H1 (cell line): ENCODE data around the gene RBM44. TPM values are rescaled to one million over a fixed set of nuclear protein-coding genes. Genes with fewer than 3 reads are reported as not detected.

ENCODE experiments used
- ASH2L ChIP-seq: fragments of 200-600, 300-600 bp; sonication (generic); IDR thresholded peaks from one replicate; pipeline ENCODE4 v1.7.1; 2017; ENCODE audit warnings: low read length
- KDM1A ChIP-seq: fragments of 200-600, 300-600 bp; sonication (generic); IDR thresholded peaks from 2 replicates; pipeline ENCODE4 v1.7.1; 2016; ENCODE audit warnings: mild to moderate bottlenecking, low read length, borderline replicate concordance
- KDM5A ChIP-seq: fragments of 200-600 bp; IDR thresholded peaks from 2 replicates; pipeline ENCODE4 v1.7.1; 2012; ENCODE audit warnings: mild to moderate bottlenecking, low read length, inconsistent platforms, mixed read lengths
- MAFK ChIP-seq: IDR thresholded peaks from 2 replicates; pipeline ENCODE4 v1.6.1; 2012; ENCODE audit warnings: low read depth, mild to moderate bottlenecking, improper control_type of control experiment, low read length
- POLR2AphosphoS5 ChIP-seq: IDR thresholded peaks from 2 replicates; pipeline ENCODE4 v1.6.1; 2011; ENCODE audit warnings: low read depth, low read length
- RBBP5 ChIP-seq: IDR thresholded peaks from 2 replicates; pipeline ENCODE4 v1.7.1; 2012; ENCODE audit warnings: low read depth, mild to moderate bottlenecking, inconsistent platforms, low read length, moderate library complexity, borderline replicate concordance
- TAF1 ChIP-seq: IDR thresholded peaks from 2 replicates; pipeline ENCODE4 v1.6.1; 2011; ENCODE audit warnings: mild to moderate bottlenecking, low read depth, low read length
- YY1 ChIP-seq: IDR thresholded peaks from 2 replicates; pipeline ENCODE4 v1.6.1; 2011; ENCODE audit warnings: low read depth, mild to moderate bottlenecking, low read length
- ZNF274 ChIP-seq: IDR thresholded peaks from 2 replicates; pipeline ENCODE4 v1.7.0; 2012; ENCODE audit warnings: low read length, borderline replicate concordance; ENCODE audit errors: extremely low read depth
- polyA plus RNA-seq, 7 experiments: library from polyadenylated mRNA; depleted of rRNA in 3 of 7; stranded (reverse) in 5 of 7; unstranded in 2 of 7; fragments of >200 nt in 5 of 7; fragments of 200-250 nt in 2 of 7; gene quantifications; 1 replicate in 5 of 7; 2 replicates in 1 of 7; 4 replicates in 1 of 7; pipeline versions ENCODE4 v1.2.1 to v1.2.3, GENCODE V29; 2011 to 2013; ENCODE audit warnings: missing spikeins in 2 of 7, mixed read lengths in 2 of 7
- total RNA-seq: library from RNA; stranded (reverse); fragmentation: NEBNext Ultra II Directional; extraction: Animal tissue kit (Norgen Biotek cat#: 25700); gene quantifications from 2 replicates; pipeline ENCODE4 v1.2.1, GENCODE V29; 2021
- TF ChIP-seq, protein P1 (sequence below): fragments of 300-600 bp; sonication (generic); IDR thresholded peaks from 2 replicates; pipeline ENCODE4 v1.7.1; 2012; ENCODE audit warnings: low read length, moderate library complexity, mild to moderate bottlenecking, inconsistent platforms; ENCODE audit not compliant: insufficient replicate concordance

The RBM44 gene
- total and polyA plus RNA-seq, 2 of the 8 experiments (the other 6 are each of a cell fraction or from before 2014, with no cell fraction given) = 0.12 to 0.43 TPM

DNA sequence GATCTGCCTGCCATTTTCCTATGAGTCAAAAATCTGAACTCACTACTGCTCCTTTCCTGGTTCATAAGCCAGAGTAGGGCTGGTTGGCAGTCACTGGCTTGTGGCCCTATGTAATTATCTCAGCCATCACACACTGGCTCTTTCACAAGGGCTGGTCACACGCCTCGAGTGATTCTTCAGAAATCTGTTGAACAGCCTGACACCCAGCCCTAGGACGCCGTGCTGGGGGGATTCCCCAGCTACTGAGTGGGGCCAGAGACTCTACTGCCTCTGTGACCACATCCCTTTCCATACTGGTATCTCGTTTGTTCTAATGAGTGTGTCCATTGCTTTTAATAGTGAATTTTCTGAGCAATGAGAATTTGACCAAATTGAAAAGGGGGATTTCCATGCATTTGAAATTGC is 45.8 kb upstream of the RBM44 start (continued):
- TF ChIP-seq, protein P1, sequence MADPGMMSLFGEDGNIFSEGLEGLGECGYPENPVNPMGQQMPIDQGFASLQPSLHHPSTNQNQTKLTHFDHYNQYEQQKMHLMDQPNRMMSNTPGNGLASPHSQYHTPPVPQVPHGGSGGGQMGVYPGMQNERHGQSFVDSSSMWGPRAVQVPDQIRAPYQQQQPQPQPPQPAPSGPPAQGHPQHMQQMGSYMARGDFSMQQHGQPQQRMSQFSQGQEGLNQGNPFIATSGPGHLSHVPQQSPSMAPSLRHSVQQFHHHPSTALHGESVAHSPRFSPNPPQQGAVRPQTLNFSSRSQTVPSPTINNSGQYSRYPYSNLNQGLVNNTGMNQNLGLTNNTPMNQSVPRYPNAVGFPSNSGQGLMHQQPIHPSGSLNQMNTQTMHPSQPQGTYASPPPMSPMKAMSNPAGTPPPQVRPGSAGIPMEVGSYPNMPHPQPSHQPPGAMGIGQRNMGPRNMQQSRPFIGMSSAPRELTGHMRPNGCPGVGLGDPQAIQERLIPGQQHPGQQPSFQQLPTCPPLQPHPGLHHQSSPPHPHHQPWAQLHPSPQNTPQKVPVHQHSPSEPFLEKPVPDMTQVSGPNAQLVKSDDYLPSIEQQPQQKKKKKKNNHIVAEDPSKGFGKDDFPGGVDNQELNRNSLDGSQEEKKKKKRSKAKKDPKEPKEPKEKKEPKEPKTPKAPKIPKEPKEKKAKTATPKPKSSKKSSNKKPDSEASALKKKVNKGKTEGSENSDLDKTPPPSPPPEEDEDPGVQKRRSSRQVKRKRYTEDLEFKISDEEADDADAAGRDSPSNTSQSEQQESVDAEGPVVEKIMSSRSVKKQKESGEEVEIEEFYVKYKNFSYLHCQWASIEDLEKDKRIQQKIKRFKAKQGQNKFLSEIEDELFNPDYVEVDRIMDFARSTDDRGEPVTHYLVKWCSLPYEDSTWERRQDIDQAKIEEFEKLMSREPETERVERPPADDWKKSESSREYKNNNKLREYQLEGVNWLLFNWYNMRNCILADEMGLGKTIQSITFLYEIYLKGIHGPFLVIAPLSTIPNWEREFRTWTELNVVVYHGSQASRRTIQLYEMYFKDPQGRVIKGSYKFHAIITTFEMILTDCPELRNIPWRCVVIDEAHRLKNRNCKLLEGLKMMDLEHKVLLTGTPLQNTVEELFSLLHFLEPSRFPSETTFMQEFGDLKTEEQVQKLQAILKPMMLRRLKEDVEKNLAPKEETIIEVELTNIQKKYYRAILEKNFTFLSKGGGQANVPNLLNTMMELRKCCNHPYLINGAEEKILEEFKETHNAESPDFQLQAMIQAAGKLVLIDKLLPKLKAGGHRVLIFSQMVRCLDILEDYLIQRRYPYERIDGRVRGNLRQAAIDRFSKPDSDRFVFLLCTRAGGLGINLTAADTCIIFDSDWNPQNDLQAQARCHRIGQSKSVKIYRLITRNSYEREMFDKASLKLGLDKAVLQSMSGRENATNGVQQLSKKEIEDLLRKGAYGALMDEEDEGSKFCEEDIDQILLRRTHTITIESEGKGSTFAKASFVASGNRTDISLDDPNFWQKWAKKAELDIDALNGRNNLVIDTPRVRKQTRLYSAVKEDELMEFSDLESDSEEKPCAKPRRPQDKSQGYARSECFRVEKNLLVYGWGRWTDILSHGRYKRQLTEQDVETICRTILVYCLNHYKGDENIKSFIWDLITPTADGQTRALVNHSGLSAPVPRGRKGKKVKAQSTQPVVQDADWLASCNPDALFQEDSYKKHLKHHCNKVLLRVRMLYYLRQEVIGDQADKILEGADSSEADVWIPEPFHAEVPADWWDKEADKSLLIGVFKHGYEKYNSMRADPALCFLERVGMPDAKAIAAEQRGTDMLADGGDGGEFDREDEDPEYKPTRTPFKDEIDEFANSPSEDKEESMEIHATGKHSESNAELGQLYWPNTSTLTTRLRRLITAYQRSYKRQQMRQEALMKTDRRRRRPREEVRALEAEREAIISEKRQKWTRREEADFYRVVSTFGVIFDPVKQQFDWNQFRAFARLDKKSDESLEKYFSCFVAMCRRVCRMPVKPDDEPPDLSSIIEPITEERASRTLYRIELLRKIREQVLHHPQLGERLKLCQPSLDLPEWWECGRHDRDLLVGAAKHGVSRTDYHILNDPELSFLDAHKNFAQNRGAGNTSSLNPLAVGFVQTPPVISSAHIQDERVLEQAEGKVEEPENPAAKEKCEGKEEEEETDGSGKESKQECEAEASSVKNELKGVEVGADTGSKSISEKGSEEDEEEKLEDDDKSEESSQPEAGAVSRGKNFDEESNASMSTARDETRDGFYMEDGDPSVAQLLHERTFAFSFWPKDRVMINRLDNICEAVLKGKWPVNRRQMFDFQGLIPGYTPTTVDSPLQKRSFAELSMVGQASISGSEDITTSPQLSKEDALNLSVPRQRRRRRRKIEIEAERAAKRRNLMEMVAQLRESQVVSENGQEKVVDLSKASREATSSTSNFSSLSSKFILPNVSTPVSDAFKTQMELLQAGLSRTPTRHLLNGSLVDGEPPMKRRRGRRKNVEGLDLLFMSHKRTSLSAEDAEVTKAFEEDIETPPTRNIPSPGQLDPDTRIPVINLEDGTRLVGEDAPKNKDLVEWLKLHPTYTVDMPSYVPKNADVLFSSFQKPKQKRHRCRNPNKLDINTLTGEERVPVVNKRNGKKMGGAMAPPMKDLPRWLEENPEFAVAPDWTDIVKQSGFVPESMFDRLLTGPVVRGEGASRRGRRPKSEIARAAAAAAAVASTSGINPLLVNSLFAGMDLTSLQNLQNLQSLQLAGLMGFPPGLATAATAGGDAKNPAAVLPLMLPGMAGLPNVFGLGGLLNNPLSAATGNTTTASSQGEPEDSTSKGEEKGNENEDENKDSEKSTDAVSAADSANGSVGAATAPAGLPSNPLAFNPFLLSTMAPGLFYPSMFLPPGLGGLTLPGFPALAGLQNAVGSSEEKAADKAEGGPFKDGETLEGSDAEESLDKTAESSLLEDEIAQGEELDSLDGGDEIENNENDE = no peak
- TF ChIP-seq ZNF274 (no peak), YY1 (no peak), ASH2L (no peak), KDM1A (no peak), POLR2AphosphoS5 (no peak), KDM5A (no peak), MAFK (no peak), TAF1 (no peak), RBBP5 (no peak)
